ENCODE measurements around the gene MRPL10.

MRPL10 gene

DNA sequence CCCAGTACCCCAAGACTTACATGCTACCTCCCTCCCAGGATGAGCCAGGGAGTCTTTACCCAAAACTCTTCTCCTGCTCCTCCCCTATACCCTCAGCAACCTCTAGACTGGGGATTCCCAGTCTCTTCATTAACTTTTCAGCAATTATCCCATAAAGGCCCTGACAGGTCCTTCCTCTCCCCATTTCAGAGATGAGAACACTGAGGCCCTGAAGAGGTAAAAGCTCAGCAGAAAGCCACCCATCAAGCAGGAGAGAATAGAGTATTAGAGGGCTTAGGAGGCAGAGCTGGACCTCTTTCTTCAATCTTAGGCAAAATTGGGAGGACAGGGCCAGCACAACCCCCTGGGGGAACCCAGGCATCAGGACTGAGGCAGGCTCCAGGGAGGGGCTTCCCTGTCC is 25.5 kb upstream of the MRPL10 start:
- Histone ChIP-seq H3K27ac (replicated peaks; ENCODE audit: low read length) (no peak overlapping the region), H2BK15ac (ENCODE audit: low read length) (no peak overlapping the region), H4K8ac (ENCODE audit: low read depth, low read length) (no peak overlapping the region), H3K27me3 (ENCODE audit: control insufficient read depth in 3 of 3, insufficient read depth in 3 of 3, low read depth in 1 of 3, low read length in 3 of 3) (peaks cover 15 to 91% (median 44%) of the 10 kb centered on the region in 3 experiments), H2BK5ac (ENCODE audit: low read length) (no peak overlapping the region), H2AK5ac (ENCODE audit: low read depth, low read length) (no peak overlapping the region), H3K79me1 (ENCODE audit: low read depth, low read length) (no peaks in the 10 kb centered on the region), H3K4me3 (ENCODE audit: low read length in 2 of 2) (no peak overlapping the region), H2BK12ac (ENCODE audit: low read length) (no peak overlapping the region), H3K4me2 (ENCODE audit: insufficient read depth, low read length, poor library complexity, severe bottlenecking) (no peak overlapping the region), H3K4ac (ENCODE audit: low read length) (no peak overlapping the region), H2BK120ac (ENCODE audit: low read depth, low read length) (no peak overlapping the region), H3K23ac (ENCODE audit: low read depth, low read length, poor library complexity) (no peak overlapping the region), H2AFZ (ENCODE audit: low read length) (no peak overlapping the region), H3K9ac (ENCODE audit: low read depth, low read length, poor library complexity) (no peak overlapping the region), H3K9me3 (replicated peaks in 1 of 2; ENCODE audit: control insufficient read depth in 2 of 2, insufficient read depth in 1 of 2, low read depth in 1 of 2, low read length in 2 of 2) (no peaks in the 10 kb centered on the region), H3K4me1 (ENCODE audit: control insufficient read depth in 2 of 2, insufficient read depth in 1 of 2, low read depth in 1 of 2, low read length in 2 of 2) (peaks cover 0 to 4% of the 10 kb centered on the region in 2 donors), H3K36me3 (replicated peaks in 1 of 2; ENCODE audit: control insufficient read depth in 2 of 2, insufficient read depth in 2 of 2, low read length in 2 of 2) (no peaks in the 10 kb centered on the region), H3K14ac (ENCODE audit: low read length) (no peak overlapping the region), H4K91ac (ENCODE audit: low read depth, low read length, poor library complexity) (no peak overlapping the region), H3K18ac (ENCODE audit: low read length) (no peak overlapping the region)
- DNase-seq (ENCODE audit: low spot score) = no peak

DNA sequence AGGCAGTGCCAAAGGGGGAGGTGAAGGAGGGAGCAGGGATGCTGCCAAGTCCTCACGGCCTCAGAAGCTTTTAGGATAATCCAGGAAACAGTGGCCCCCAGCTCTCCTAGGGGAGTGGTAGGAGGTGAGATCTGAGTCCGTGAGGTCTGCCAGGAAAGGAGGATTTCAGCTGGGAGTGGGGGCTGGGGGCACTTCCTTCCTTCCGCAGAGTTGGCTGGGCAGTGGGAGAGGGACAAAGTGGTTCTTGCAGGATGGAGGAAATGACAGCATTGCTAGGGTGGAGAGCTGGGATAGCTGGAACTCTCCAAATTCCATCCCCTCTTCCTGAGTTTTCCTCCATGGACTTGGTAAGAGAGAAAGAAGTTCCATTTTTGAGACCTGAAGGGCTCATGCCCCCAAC is 24.4 kb upstream of the MRPL10 start:
- peaks cover 18 to 98% (median 51%) of the 10 kb centered on the region in 3 experiments for H3K27me3 ChIP-seq (ENCODE audit: control insufficient read depth in 3 of 3, insufficient read depth in 3 of 3, low read depth in 1 of 3, low read length in 3 of 3)
- no peak overlapping the region for H2AK5ac ChIP-seq (ENCODE audit: low read depth, low read length)
- no peak overlapping the region for H2AFZ ChIP-seq (ENCODE audit: low read length)
- H2BK12ac ChIP-seq (ENCODE audit: low read length) = no peak overlapping the region
- no peak overlapping the region for H2BK120ac ChIP-seq (ENCODE audit: low read depth, low read length)
- no peak overlapping the region for H3K18ac ChIP-seq (ENCODE audit: low read length)
- no peak overlapping the region for H3K23ac ChIP-seq (ENCODE audit: low read depth, low read length, poor library complexity)
- WGBS, 2 donors (ENCODE audit: extremely low coverage in 2 of 2, insufficient read length in 2 of 2, insufficient replicate concordance in 1 of 2) = no CpG with 5 or more reads among the region's 3 CpGs
- DNase-seq (ENCODE audit: low spot score) = no peak
- H3K4me1 ChIP-seq (ENCODE audit: control insufficient read depth in 2 of 2, insufficient read depth in 1 of 2, low read depth in 1 of 2, low read length in 2 of 2) = peaks cover 2 to 8% of the 10 kb centered on the region in 2 donors
- no peaks in the 10 kb centered on the region for H3K79me1 ChIP-seq (ENCODE audit: low read depth, low read length)
- no peak overlapping the region for H3K4me2 ChIP-seq (ENCODE audit: insufficient read depth, low read length, poor library complexity, severe bottlenecking)
- no peak overlapping the region for H3K4me3 ChIP-seq (ENCODE audit: low read length in 2 of 2)
- no peak overlapping the region for H2BK5ac ChIP-seq (ENCODE audit: low read length)
- H4K8ac ChIP-seq (ENCODE audit: low read depth, low read length) = no peak overlapping the region
- no peak overlapping the region for H2BK15ac ChIP-seq (ENCODE audit: low read length)
- H4K91ac ChIP-seq (ENCODE audit: low read depth, low read length, poor library complexity) = no peak overlapping the region
- H3K9ac ChIP-seq (ENCODE audit: low read depth, low read length, poor library complexity) = no peak overlapping the region
- no peaks in the 10 kb centered on the region for H3K9me3 ChIP-seq (replicated peaks in 1 of 2; ENCODE audit: control insufficient read depth in 2 of 2, insufficient read depth in 1 of 2, low read depth in 1 of 2, low read length in 2 of 2)
- H3K14ac ChIP-seq (ENCODE audit: low read length) = no peak overlapping the region
- H3K4ac ChIP-seq (ENCODE audit: low read length) = no peak overlapping the region
- H3K36me3 ChIP-seq (replicated peaks in 1 of 2; ENCODE audit: control insufficient read depth in 2 of 2, insufficient read depth in 2 of 2, low read length in 2 of 2) = no peaks in the 10 kb centered on the region
- no peak overlapping the region for H3K27ac ChIP-seq (replicated peaks; ENCODE audit: low read length)

DNA sequence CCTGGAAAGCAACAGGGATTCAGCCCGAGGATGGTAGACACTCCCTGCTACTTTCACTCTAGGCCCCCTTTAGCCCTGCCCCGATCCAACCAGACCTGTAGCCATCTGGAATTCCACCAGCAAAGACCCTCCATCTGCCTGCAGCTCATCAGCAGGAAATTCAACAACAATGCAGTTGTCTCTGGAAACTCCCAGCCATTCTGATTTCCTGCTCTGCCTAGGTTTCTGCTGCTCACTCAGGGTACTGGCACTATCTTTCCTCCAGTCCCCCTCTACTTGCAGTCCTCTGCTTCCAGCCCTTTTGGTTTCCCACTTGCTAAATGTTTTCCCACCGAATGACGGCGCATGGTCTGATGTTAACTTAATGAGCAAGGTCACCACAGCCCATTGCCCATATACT is 22.3 kb upstream of the MRPL10 start:
- Histone ChIP-seq H3K9me3 (replicated peaks in 1 of 2; ENCODE audit: control insufficient read depth in 2 of 2, insufficient read depth in 1 of 2, low read depth in 1 of 2, low read length in 2 of 2) (peaks cover under 1 to 4% of the 10 kb centered on the region in 2 donors), H3K27me3 (ENCODE audit: control insufficient read depth in 3 of 3, insufficient read depth in 3 of 3, low read depth in 1 of 3, low read length in 3 of 3) (peaks cover 35 to 99% (median 73%) of the 10 kb centered on the region in 3 experiments), H3K4ac (ENCODE audit: low read length) (no peak overlapping the region), H4K8ac (ENCODE audit: low read depth, low read length) (no peak overlapping the region), H2BK5ac (ENCODE audit: low read length) (no peak overlapping the region), H2BK12ac (ENCODE audit: low read length) (no peak overlapping the region), H3K4me2 (ENCODE audit: insufficient read depth, low read length, poor library complexity, severe bottlenecking) (no peak overlapping the region), H2AFZ (ENCODE audit: low read length) (no peak overlapping the region), H3K4me1 (ENCODE audit: control insufficient read depth in 2 of 2, insufficient read depth in 1 of 2, low read depth in 1 of 2, low read length in 2 of 2) (peaks cover 2 to 12% of the 10 kb centered on the region in 2 donors), H3K79me1 (ENCODE audit: low read depth, low read length) (no peaks in the 10 kb centered on the region), H3K9ac (ENCODE audit: low read depth, low read length, poor library complexity) (no peak overlapping the region), H2BK15ac (ENCODE audit: low read length) (no peak overlapping the region), H3K4me3 (ENCODE audit: low read length in 2 of 2) (no peak overlapping the region), H4K91ac (ENCODE audit: low read depth, low read length, poor library complexity) (no peak overlapping the region), H2BK120ac (ENCODE audit: low read depth, low read length) (no peak overlapping the region), H3K18ac (ENCODE audit: low read length) (no peak overlapping the region), H3K27ac (replicated peaks; ENCODE audit: low read length) (no peak overlapping the region), H2AK5ac (ENCODE audit: low read depth, low read length) (no peak overlapping the region), H3K36me3 (replicated peaks in 1 of 2; ENCODE audit: control insufficient read depth in 2 of 2, insufficient read depth in 2 of 2, low read length in 2 of 2) (no peaks in the 10 kb centered on the region), H3K14ac (ENCODE audit: low read length) (no peak overlapping the region), H3K23ac (ENCODE audit: low read depth, low read length, poor library complexity) (no peak overlapping the region)
- DNase-seq (ENCODE audit: low spot score) = no peak
- no CpG with 5 or more reads among the region's 5 CpGs for WGBS, 2 donors (ENCODE audit: extremely low coverage in 2 of 2, insufficient read length in 2 of 2, insufficient replicate concordance in 1 of 2)

DNA sequence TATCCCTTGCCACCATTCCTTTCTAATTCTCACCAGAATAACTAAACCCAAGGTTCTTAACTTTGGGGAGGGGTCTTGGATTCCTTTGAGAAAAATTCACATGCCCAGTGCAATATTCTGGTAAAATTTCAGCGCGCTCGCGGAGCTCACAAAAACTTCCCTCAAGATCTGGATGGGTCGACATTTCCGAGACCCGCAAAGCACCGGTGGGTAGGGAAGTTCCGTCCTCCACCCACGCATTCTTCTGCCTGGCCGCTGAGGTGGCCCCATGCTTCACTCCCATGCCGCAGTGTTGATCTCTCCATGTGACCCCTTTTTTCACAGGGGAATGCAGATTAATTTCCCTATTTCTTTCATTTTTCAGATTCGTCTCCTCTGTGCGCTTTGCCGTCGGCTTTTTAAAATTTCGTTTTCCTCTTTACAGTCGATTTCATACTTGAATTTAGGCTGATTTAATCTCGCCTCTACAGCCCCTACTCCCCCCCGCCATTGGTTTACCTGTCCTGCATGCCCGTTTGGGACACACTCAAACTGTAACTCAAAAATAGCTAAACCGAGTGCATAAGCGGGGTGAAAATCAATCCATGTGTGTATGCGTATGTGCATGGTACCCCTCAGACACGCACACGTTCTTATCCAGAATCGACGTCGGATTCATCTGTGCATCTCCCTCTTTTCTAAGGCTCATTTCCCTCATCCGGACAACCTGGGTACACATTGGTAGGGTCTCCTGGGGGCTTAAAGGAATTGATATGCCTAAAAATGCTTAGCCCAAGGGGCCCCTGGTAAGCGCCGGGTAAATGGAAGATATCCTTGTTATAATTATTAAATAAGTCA is 21.0 kb upstream of the MRPL10 start:
- no peak overlapping the region for H2AK5ac ChIP-seq (ENCODE audit: low read depth, low read length)
- no peak overlapping the region for H3K4me3 ChIP-seq (ENCODE audit: low read length in 2 of 2)
- H3K4ac ChIP-seq (ENCODE audit: low read length) = no peak overlapping the region
- H3K27me3 ChIP-seq (ENCODE audit: control insufficient read depth in 3 of 3, insufficient read depth in 3 of 3, low read depth in 1 of 3, low read length in 3 of 3) = peaks cover 46 to 99% (median 86%) of the 10 kb centered on the region in 3 experiments
- H2BK15ac ChIP-seq (ENCODE audit: low read length) = no peak overlapping the region
- H3K14ac ChIP-seq (ENCODE audit: low read length) = no peak overlapping the region
- H2BK5ac ChIP-seq (ENCODE audit: low read length) = no peak overlapping the region
- DNase-seq (ENCODE audit: low spot score) = no peak
- no peak overlapping the region for H3K4me2 ChIP-seq (ENCODE audit: insufficient read depth, low read length, poor library complexity, severe bottlenecking)
- H3K4me1 ChIP-seq (ENCODE audit: control insufficient read depth in 2 of 2, insufficient read depth in 1 of 2, low read depth in 1 of 2, low read length in 2 of 2) = peaks cover 2 to 12% of the 10 kb centered on the region in 2 donors
- H2BK12ac ChIP-seq (ENCODE audit: low read length) = no peak overlapping the region
- no peak overlapping the region for H2BK120ac ChIP-seq (ENCODE audit: low read depth, low read length)
- H3K23ac ChIP-seq (ENCODE audit: low read depth, low read length, poor library complexity) = no peak overlapping the region
- H3K27ac ChIP-seq (replicated peaks; ENCODE audit: low read length) = no peak overlapping the region
- no peak overlapping the region for H3K18ac ChIP-seq (ENCODE audit: low read length)
- H3K36me3 ChIP-seq (replicated peaks in 1 of 2; ENCODE audit: control insufficient read depth in 2 of 2, insufficient read depth in 2 of 2, low read length in 2 of 2) = no peaks in the 10 kb centered on the region
- H4K8ac ChIP-seq (ENCODE audit: low read depth, low read length) = no peak overlapping the region
- WGBS, 2 donors (ENCODE audit: extremely low coverage in 2 of 2, insufficient read length in 2 of 2, insufficient replicate concordance in 1 of 2) = no CpG with 5 or more reads among the region's 32 CpGs
- H3K9me3 ChIP-seq (replicated peaks in 1 of 2; ENCODE audit: control insufficient read depth in 2 of 2, insufficient read depth in 1 of 2, low read depth in 1 of 2, low read length in 2 of 2) = peaks cover 3 to 4% of the 10 kb centered on the region in 2 donors
- H3K9ac ChIP-seq (ENCODE audit: low read depth, low read length, poor library complexity) = no peak overlapping the region
- H4K91ac ChIP-seq (ENCODE audit: low read depth, low read length, poor library complexity) = no peak overlapping the region
- no peaks in the 10 kb centered on the region for H3K79me1 ChIP-seq (ENCODE audit: low read depth, low read length)
- H2AFZ ChIP-seq (ENCODE audit: low read length) = no peak overlapping the region

Data from neuronal stem cell (in vitro differentiated cells).